GM23248 (cell line): ENCODE measurements around the gene SLCO1B3.

Experiments used
- EZH2 ChIP-seq: fragments of 200-600 bp; sonication (generic); IDR thresholded peaks from 2 replicates; pipeline ENCODE4 v1.6.1; 2018; ENCODE audit warnings: antibody characterized with exemption, mild to moderate bottlenecking; ENCODE audit not compliant: insufficient read depth, poor library complexity, severe bottlenecking
- EZH2phosphoT487 ChIP-seq: fragments of 200-600 bp; sonication (generic); IDR thresholded peaks from 2 replicates; pipeline ENCODE4 v1.6.1; 2018; ENCODE audit warnings: antibody characterized with exemption, moderate library complexity, mild to moderate bottlenecking, low read depth; ENCODE audit not compliant: insufficient read depth

DNA sequence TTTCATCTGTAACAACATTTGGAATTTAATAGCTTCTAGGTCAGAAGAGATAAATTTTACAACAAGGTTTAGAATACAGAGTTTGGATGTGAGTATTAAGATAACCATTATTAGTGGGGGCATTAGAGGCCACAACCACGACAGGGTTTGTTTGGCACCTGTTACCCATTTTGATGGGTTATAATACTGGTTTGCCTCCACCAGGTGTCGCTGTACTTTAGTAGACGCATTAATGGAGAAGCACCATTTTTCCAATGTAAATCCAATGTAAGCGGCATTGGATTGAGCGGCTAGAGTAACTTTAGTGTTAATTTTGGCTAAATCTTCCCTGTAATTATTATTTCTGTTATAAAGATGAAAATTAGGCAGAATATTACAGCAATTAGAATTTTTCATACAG lies 136.2 kb downstream of the SLCO1B3 start:
- no peak for TF ChIP-seq EZH2
- TF ChIP-seq EZH2phosphoT487, result no peak
